ENCODE results near the gene CAPG. TPM values are rescaled to one million over a fixed set of nuclear protein-coding genes. Genes with fewer than 3 reads are reported as not detected.
"Not testable (repeated sequence)": the region's sequence is repeated elsewhere in the genome, so short reads cannot be mapped to it uniquely, and the experiment has no call there.

CAPG gene
- total RNA-seq, 1 donor = 56.6 TPM

GRCh38 chr2:85445316-85446295 is 35.4 kb upstream of the CAPG start:
- DNase-seq (ENCODE audit: low read depth) = peak; percentile 93
- no peak for TF ChIP-seq CTCF (IDR thresholded peaks at IDR 0.05; ENCODE audit: insufficient read depth, low read depth, low read length)
- H3K4me3 ChIP-seq (ENCODE audit: low read depth, low read length) = no peak overlapping the region

GRCh38 chr2:85444629-85445172 is 34.5 kb upstream of the CAPG start:
- DNase-seq (ENCODE audit: low read depth) = peak; percentile 48
- no peak overlapping the region for H3K4me3 ChIP-seq (ENCODE audit: low read depth, low read length)
- no peak for TF ChIP-seq CTCF (IDR thresholded peaks at IDR 0.05; ENCODE audit: insufficient read depth, low read depth, low read length)

GRCh38 chr2:85441864-85442263 is 31.7 kb upstream of the CAPG start:
- H3K4me3 ChIP-seq (ENCODE audit: low read depth, low read length) = no peak overlapping the region
- no peak for DNase-seq (ENCODE audit: low read depth)
- TF ChIP-seq CTCF (IDR thresholded peaks at IDR 0.05; ENCODE audit: insufficient read depth, low read depth, low read length) = no peak

- no peak for TF ChIP-seq CTCF (IDR thresholded peaks at IDR 0.05; ENCODE audit: insufficient read depth, low read depth, low read length)
- H3K4me3 ChIP-seq (ENCODE audit: low read depth, low read length) = no peak overlapping the region
- DNase-seq (ENCODE audit: low read depth) = no peak
Observed at GRCh38 chr2:85440729-85441128, 30.6 kb upstream of the CAPG start.

- TF ChIP-seq CTCF (IDR thresholded peaks at IDR 0.05; ENCODE audit: insufficient read depth, low read depth, low read length) = no peak
- no peak for DNase-seq (ENCODE audit: low read depth)
- H3K4me3 ChIP-seq (ENCODE audit: low read depth, low read length) = no peak overlapping the region
Observed at GRCh38 chr2:85439986-85440385, 29.8 kb upstream of the CAPG start.

- not testable (repeated sequence) for DNase-seq (ENCODE audit: low read depth); H3K4me3 ChIP-seq (ENCODE audit: low read depth, low read length)
Observed at GRCh38 chr2:85439569-85439968, 29.4 kb upstream of the CAPG start.

GRCh38 chr2:85439025-85439472 is 28.9 kb upstream of the CAPG start:
- DNase-seq (ENCODE audit: low read depth) = no peak
- no peak overlapping the region for H3K4me3 ChIP-seq (ENCODE audit: low read depth, low read length)
- TF ChIP-seq CTCF (IDR thresholded peaks at IDR 0.05; ENCODE audit: insufficient read depth, low read depth, low read length) = no peak
